A673 (cell line): Measurements from ENCODE around the gene SZRD1. TPM values are rescaled to one million over a fixed set of nuclear protein-coding genes. Genes with fewer than 3 reads are reported as not detected.

Source experiments
- BruUV-seq: library from RNA; stranded (reverse); fragments of 400-500 nt; replicated peaks from 2 replicates; lab custom pipeline; 2021; lab: Mats Ljungman, UMichigan
- CTCF ChIA-PET: fragments of 300-600 bp; sonication (Branson Sonifier 250); formaldehyde crosslinking; loops from one replicate; lab custom pipeline; 2022; ENCODE audit warnings: antibody characterized with exemption; lab: Charles Lee
- POLR2A ChIA-PET: fragments of 300-600 bp; sonication (Branson Sonifier 250); formaldehyde crosslinking; loops from one replicate; lab custom pipeline; 2022; ENCODE audit warnings: antibody characterized with exemption; ENCODE audit not compliant: low non-redundant PET; lab: Charles Lee
- DNase-seq: peaks from one replicate; pipeline ENCODE4 v3.0.0-alpha.2; 2015; ENCODE audit warnings: low spot score
- H3K27ac ChIP-seq: fragments of 200-600 bp; sonication (generic); 2 replicates; pipeline ENCODE4 v1.5.1; 2016; ENCODE audit warnings: mixed run types, low read depth, mild to moderate bottlenecking, mixed read lengths, antibody characterized with exemption, low read length; ENCODE audit not compliant: poor library complexity, severe bottlenecking
- H3K27me3 ChIP-seq: fragments of 200-600 bp; sonication (generic); replicated peaks from 2 replicates; pipeline ENCODE4 v1.6.1; 2017; ENCODE audit warnings: mixed run types, low read depth, mild to moderate bottlenecking, mixed read lengths, antibody characterized with exemption, low read length; ENCODE audit not compliant: insufficient read depth, poor library complexity
- H3K36me3 ChIP-seq: fragments of 200-600 bp; sonication (generic); 2 replicates; pipeline ENCODE4 v1.6.1; 2016; ENCODE audit warnings: mixed run types, mild to moderate bottlenecking, mixed read lengths, antibody characterized with exemption, low read length; ENCODE audit not compliant: insufficient read depth, poor library complexity, severe bottlenecking
- H3K4me1 ChIP-seq: fragments of 200-600 bp; sonication (generic); 2 replicates; pipeline ENCODE4 v1.6.1; 2017; ENCODE audit warnings: mixed run types, mild to moderate bottlenecking, mixed read lengths, antibody characterized with exemption, low read length; ENCODE audit not compliant: insufficient read depth, poor library complexity, severe bottlenecking
- H3K4me3 ChIP-seq: fragments of 200-600 bp; sonication (generic); 2 replicates; pipeline ENCODE4 v1.5.1; 2016; ENCODE audit warnings: low read depth, mixed run types, mild to moderate bottlenecking, mixed read lengths, low read length; ENCODE audit not compliant: poor library complexity, severe bottlenecking
- H3K9me3 ChIP-seq: fragments of 200-600 bp; sonication (generic); 2 replicates; pipeline ENCODE4 v1.6.1; 2016; ENCODE audit warnings: mixed run types, low read depth, mild to moderate bottlenecking, mixed read lengths, antibody characterized with exemption, low read length; ENCODE audit not compliant: poor library complexity, severe bottlenecking
- CTCF ChIP-seq: fragments of 300-800, 200-600 bp; sonication (generic); conservative IDR thresholded peaks from 2 replicates; pipeline ENCODE4 v1.5.1; 2017; ENCODE audit warnings: low read depth, mild to moderate bottlenecking, antibody characterized with exemption, low read length, moderate library complexity, mixed read lengths
- EZH2 ChIP-seq: fragments of 200-600 bp; sonication (generic); IDR thresholded peaks from 2 replicates; pipeline ENCODE4 v1.6.1; 2017; ENCODE audit warnings: borderline replicate concordance, low read depth, mild to moderate bottlenecking, mixed read lengths, antibody characterized with exemption, low read length; ENCODE audit not compliant: poor library complexity, severe bottlenecking
- intact Hi-C: fragments of 100-400 bp; cut with micrococcal nuclease; formaldehyde crosslinking; loops from one replicate; pipeline ENCODE4 v1.10.0; 2022; ENCODE audit not compliant: unreplicated experiment
- total RNA-seq: library from RNA; stranded (reverse); gene quantifications from 2 replicates; pipeline ENCODE4 v1.2.3, GENCODE V29; 2021

Gene SZRD1
- total RNA-seq, 1 experiment from 2014 or later = 187 TPM

- no TSS peak for BruUV-seq
- intact Hi-C loops = no loop called here
Observed at GRCh38 chr1:16375521-16376340, 8.7 kb downstream of the SZRD1 start.

GRCh38 chr1:16376971-16377370 is 9.9 kb downstream of the SZRD1 start:
- intact Hi-C loops = no loop called here
- H3K27ac ChIP-seq = peak overlapping the region; percentile 62
- H3K4me1 ChIP-seq = peaks cover 23% of the 10 kb centered on the region
- no peaks in the 10 kb centered on the region for H3K27me3 ChIP-seq
- H3K36me3 ChIP-seq = no peaks in the 10 kb centered on the region
- BruUV-seq = no TSS peak
- no peak for TF ChIP-seq EZH2
- TF ChIP-seq CTCF = no peak
- ChIA-PET CTCF (no interaction called here), POLR2A (no interaction called here)
- no peaks in the 10 kb centered on the region for H3K9me3 ChIP-seq
- no peak for DNase-seq
- H3K4me3 ChIP-seq = no peak overlapping the region

More at GRCh38 chr1:16375521-16376340, 8.7 kb downstream of the SZRD1 start:
- no peaks in the 10 kb centered on the region for H3K9me3 ChIP-seq
- peak overlapping the region; percentile 62 for H3K27ac ChIP-seq
- peak; percentile 57 for DNase-seq
- ChIA-PET CTCF (no interaction called here), POLR2A (interaction anchor here (0.6 kb wide), 1 partner anchor 10 kb away, joined by 3 read pairs; no protein-coding TSS in a partner anchor)
- no peaks in the 10 kb centered on the region for H3K27me3 ChIP-seq
- no peak overlapping the region for H3K4me3 ChIP-seq
- TF ChIP-seq CTCF = no peak
- no peak for TF ChIP-seq EZH2
- H3K4me1 ChIP-seq = peaks cover 23% of the 10 kb centered on the region
- H3K36me3 ChIP-seq = no peaks in the 10 kb centered on the region

- TF ChIP-seq EZH2 (no peak), CTCF (no peak)
- Histone ChIP-seq H3K4me1 (peaks cover 23% of the 10 kb centered on the region), H3K27me3 (no peaks in the 10 kb centered on the region), H3K4me3 (no peak overlapping the region), H3K9me3 (no peaks in the 10 kb centered on the region), H3K27ac (no peak overlapping the region), H3K36me3 (no peaks in the 10 kb centered on the region)
- no TSS peak for BruUV-seq
- intact Hi-C loops = no loop called here
- POLR2A ChIA-PET = no interaction called here
- DNase-seq = no peak
- CTCF ChIA-PET = no interaction called here
Observed at GRCh38 chr1:16378443-16378842, 11.4 kb downstream of the SZRD1 start.
